SH-SY5Y (cell line): ENCODE data around the gene PERP.

Experiments used
- GATA2 ChIP-seq: IDR thresholded peaks from 2 replicates; pipeline ENCODE4 v1.6.1; 2011; ENCODE audit warnings: mild to moderate bottlenecking, low read depth, low read length
- GATA3 ChIP-seq: IDR thresholded peaks from 2 replicates; pipeline ENCODE4 v1.6.1; 2011; ENCODE audit warnings: low read depth, mild to moderate bottlenecking, low read length, moderate library complexity

GRCh38 chr6:138099832-138100231, 7.4 kb downstream of the PERP start:
- TF ChIP-seq GATA2 (no peak), GATA3 (no peak)
